GM19240 (cell line): Measurements from ENCODE around the gene ARSG.
"Not testable (repeated sequence)": the region's sequence is repeated elsewhere in the genome, so short reads cannot be mapped to it uniquely, and the experiment has no call there.

Experiments used
- DNase-seq: peaks from one replicate; pipeline ENCODE4 v3.0.0; 2011; ENCODE audit warnings: low spot score; ENCODE audit not compliant: insufficient read length

Gene ARSG

DNA sequence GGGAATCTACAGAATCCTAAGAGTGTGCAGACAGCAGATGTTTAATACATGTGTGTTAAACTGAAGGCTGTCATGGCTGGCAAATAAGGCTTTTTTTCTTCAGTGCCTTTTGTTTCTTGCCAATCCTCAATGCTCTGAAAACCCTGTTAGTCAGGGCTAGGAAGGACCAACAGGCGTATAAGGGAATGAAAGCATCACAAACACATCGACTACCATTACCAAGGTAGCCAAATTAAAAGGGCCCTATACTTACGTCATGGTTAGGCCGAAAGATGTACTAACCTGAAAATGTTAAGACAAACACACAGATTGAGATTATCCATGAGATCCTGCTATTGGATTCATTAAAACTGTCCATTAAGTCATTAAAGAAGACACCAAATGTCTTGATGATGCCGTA lies 13.5 kb upstream of the ARSG start:
- DNase-seq: no peak

DNA sequence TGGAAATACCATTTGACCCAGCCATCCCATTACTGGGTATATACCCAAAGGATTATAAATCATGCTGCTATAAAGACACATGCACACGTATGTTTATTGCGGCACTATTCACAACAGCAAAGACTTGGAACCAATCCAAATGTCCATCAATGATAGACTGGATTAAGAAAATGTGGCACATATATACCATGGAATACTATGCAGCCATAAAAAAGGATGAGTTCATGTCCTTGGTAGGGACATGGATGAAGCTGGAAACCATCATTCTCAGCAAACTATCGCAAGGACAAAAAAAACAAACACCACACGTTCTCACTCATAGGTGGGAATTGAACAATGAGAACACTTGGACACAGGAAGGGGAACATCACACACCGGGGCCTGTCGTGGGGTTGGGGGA lies 9.3 kb upstream of the ARSG start:
- not testable (repeated sequence) for DNase-seq

DNA sequence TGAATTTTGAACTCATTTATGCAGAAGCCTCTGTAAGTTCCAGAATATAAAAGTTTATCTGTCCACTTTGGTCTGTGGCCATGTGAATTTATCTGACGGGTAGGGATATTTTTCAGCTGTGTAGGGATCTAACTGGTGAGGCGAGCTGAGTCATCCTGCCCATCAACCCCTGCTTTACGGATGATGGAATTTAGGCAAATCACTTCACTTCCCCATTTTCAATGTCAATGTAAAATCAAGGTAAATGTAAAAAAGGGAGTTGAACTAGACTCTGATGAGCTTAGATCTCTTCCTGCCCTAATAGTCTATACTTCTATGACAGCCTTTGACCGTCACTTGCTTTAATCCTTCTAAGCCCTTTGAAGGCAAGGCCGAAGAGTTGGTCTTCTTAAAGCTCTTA lies 2.9 kb upstream of the ARSG start:
- DNase-seq: no peak

DNA sequence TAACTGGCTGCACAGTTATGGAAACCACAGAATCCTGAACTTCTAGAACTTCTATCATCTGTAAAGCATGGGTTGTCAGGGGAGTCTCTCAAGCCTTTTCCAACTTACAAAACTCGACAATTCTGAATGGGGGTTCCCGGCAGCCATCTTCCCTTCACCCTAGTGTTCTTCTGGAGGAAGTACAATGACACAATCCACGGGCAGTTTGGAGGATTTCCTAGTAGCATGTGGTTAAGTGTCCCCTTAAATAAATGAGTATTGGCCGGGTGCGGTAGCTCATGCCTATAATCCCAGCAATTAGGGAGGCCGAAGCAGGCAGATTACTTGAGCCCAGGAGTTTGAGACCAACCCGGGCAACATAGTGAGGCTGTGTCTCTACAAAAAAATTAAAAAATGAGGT lies 2.5 kb upstream of the ARSG start:
- DNase-seq: no peak

DNA sequence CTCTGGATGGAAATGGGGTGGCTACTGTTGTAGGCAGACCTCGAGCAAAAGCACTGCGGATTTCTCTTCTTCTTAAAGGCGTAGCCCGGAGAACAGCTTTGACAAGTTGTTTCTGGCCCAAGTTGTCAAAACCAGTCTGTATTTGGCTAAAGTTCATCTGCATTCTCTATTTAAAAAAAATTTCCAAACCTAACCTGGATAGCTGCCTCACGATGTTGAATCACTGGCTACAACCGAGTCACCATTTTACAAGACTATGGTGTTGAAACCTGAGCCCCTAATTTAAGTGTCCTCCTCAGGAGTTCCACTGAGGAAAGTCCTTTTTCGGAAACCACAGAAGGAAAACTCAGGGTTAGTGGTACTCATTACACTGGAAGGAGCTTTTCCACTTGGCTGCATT lies 1.8 kb upstream of the ARSG start:
- no peak for DNase-seq

DNA sequence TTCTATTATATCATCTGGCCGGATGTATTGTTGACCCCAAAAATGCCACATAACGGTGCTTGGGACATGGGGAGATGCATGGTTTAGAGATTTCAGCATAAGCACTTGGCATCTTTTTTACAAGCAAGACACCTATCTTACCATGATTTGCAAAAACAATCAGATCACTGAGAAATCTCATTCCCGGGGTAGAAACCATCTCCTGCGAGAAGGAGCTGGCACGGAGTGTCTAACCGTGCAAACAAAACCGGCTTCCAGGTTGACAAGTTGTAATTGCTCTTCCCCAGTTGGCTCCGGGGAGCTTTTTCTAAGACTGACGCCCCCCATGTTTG lies 1.4 kb upstream of the ARSG start:
- DNase-seq: no peak

DNA sequence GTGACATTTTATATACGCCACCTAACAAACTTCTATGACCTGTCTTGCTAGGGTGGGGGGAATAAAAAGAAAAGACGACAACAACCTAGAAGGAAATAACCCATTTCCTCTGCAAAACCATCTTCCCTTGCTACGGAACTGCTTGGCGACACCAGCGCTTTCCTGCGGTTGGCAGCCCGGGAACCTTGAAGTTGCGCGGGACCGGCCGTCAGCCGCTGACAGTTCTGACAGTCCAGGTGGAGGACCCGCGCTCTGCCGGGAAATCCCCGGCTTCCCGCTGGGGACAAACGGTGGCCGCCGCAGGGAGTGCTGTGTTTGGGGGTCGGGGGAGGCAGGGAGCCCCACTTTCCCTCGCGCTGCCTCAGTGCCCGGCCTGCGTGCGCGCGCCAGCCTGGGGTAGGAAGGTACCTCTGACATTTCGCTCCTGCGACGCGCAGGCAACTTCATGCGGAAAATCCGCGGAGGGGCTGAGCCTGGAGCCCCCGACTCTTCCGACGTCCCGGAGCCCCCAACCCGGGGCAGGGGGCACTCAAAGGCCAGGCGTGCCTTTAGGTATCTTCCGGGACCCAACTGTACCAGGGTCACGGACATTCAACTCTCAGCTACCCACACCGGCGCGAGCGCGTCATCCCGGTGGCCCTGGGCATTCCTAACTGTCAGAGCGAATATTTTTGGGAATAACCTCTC lies 884 bp upstream of the ARSG start:
- DNase-seq: no peak

DNA sequence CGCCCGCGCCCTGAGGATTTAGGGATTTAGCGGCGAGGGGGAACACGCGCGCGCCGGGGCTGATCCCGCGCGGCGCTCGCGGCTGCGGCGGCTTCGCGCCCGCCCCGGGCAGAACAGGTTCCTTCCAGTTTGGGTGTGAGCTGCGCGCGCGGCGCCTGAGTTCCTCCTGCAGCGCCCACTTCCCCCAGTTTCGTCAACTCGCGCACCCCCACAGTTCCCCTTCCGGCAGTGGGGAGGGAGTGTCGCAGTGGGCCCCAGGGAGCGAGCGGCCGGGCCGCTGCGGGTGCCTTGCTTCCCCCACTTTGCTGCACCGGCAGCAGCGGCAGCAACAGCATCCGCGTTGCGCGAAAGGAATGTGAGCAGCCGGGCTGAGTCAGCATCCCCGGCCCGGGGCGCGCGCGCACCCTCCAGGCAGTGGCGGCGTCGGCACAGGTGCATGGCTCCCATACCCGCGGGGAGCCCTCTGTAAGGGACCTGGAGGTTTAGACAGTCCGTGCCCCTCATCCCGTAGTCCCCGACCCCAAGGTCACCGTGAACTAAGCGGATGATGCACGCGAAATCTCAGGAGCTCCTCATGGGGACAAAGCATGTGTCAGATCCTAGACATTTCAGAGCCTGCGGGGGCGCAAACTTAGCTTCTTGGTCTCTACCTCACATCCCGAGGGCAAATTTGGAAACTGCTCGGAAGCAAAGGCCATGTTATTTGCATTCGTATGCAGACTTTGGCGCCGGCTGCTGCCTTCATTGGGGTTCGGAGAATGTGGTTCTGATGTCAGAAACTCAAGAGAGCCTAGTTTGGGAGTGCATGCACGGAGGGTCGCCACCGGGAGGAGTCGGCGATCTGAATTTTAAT lies 767 bp downstream of the ARSG start:
- peak; percentile 78 for DNase-seq

DNA sequence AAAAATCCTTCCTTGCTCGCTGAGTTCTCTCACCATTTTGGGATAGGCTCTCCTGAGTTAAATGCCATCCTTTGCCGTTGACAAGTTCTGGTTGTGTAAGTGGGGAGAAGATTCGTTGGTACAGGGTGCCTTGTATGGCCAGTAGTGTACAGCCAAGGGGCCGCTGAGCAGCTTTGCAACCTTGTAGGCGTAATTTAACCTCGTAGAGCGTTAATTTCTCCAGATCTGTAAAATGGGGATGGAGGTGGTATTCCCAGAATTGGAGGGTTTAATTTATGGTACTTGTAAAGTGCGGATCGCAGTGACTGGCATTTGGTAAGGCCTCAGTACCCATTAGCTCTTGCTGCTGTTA lies 1.4 kb downstream of the ARSG start:
- DNase-seq: no peak

DNA sequence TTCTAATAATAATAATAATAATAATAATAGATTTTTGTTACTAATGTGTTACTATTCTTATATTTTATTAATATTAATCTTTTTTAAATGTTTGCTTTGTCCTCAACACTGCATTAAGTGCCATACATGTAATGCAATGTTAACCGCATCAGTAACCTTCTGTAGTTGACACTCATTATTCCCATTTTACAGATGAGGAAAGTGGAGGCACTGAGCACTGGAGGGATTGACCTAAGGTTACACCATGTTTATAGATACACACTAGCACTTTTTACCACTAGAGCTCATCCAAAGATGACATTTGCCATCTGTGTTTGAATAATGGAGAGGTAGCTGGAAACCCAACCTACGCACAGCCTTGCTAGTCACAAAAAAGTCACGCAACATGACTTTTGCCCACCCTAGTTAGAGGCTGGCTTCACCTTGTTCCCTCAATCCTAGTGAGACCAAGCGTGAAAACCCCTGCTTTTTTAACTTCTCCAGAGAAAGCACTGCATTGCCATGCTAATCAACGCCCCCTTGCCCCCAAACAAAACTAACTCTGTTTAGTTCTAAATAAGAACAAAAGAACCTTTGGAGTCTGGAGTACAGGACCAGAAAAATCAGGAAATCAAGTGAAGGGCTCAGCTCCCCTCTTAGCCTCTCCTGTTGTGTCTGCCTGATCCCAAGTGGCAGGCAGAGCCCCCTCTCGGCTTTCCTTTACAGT lies 2.3 kb downstream of the ARSG start:
- DNase-seq: no peak

DNA sequence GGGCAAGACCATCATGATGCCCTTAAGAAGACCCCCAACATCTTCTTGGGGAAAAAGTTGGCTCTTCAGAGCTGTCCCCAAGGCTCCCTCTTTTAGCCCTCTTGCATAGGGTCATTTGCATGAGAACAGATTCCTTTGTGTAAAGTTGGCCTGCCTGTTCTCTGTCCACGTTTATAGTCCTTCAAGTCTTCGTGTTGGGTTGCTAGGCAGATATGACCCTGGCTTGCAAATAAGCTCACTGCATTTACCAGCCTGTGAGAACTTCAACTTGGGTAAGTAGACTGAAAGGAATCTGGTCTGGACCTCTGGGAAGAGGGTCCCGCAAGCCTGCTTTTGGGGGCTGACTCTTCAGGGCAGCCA lies 2.9 kb downstream of the ARSG start:
- no peak for DNase-seq

DNA sequence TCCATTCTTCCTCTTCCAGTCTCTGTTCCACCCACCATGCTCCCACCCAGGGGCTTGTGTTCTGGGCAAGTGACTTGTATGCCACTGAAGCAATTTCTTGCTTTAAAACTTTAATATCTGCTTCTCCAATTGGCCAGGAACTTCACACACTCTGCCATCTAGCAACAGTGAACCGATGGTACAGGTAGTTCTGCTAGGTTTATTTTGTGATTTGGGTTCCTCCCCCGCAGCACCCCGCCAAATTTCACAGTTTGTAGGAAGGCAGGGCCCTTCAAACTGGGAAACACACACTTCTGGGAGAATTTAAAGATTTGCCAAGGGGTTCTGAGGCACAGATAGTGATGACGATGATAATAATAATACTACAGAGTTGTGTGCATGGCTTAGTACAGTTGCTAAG lies 3.3 kb downstream of the ARSG start:
- DNase-seq: no peak

DNA sequence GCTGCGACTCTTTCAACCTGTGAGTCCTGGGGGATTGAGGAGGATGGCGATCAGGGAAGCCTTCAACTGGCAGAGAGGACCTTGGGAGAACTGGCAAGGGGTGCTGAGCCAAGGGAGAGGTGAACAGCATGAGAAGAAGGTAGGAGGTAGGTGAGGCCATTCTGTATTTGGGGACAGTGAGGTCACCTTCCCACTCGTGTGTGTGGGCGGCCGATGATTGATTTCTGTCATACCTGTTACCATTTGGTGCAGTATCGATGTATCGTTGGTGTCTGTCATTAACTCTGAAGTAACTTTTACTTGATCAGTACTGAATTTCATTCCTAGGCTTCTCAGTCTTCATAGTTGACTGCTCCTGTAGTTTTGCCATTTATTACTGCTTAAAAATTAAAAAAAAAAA lies 3.8 kb downstream of the ARSG start:
- no peak for DNase-seq

DNA sequence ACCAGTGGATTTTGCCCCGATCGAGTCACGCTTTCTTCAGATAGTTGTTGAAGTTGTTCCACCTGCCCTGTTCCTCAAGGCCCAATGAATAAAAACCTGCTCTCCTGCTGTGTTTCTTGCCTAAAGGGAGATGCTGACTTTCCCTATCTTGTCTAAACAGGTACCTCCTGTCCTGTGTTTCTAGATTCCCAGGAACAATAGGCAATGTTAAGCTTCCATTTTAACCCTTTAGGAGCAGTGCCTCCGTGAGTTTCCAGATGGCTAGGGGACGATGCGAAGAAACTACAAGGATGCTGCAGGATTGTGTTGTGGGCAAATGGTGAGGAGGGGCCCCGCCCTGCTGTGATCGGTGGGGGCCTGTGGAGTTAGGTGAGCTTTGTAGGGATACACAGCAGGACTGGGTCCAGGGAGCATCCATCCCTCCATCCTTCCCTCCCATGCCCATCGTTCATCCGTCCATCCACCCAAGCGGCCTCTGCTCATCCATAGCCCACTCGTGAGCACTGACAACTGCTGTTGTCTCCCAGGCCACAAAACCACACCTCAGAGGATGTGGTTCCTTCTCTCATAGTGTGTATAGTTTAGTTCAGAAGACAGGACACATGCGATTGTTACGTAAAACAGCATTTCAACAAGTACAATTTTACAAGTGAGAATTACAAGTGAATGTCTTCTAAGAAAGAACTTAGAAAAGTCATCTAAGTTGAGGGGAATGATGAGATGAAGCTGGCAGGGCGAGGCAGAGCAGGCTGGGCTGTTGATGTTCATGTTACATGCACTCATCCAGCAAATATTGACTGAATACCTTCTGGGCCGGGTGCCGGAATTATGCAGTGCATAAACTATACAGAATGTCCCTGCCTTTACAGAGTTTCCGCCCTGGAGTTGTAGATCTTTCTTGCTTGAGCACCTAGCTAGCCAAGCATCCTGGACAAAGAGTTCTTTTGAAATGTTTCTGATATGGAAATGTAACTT lies 5.2 kb downstream of the ARSG start:
- DNase-seq: no peak

DNA sequence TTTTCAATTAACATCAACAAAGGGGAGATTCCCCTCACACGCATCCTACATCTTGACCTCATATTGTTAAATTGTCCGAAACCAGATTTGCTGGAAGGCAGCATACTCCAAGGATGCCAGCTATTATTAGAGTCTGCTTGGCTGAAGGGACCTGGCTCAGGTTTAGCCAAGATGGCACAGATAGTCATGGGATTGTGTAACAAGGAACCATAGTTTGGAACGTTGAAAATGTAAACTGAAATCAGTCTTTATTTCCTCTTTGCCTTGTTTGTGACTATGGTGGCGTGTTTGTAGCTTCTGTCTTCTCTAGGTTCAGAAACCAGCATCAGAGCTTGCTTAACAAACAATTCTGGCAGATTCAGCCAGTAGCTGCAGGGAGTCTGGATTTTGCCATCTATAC lies 5.9 kb downstream of the ARSG start:
- no peak for DNase-seq

DNA sequence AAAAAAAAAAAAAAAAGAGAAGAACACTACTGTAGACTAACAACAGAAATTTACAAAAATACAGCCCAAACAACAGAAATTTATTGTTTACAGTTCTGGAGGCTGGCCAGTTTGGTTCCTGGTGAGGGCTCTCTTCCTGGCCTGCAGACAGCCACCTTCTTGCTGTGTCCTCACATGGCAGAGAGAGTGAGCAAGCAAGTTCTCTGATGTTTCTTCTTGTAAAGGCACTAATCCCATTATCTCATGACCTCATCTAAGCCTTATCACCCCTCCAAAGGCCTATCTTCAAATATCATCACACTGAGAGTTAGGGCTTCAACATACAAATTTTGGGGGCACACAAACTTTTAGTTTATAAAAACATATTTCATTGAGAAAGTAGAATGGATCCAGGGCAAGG lies 7.3 kb downstream of the ARSG start:
- no peak for DNase-seq

DNA sequence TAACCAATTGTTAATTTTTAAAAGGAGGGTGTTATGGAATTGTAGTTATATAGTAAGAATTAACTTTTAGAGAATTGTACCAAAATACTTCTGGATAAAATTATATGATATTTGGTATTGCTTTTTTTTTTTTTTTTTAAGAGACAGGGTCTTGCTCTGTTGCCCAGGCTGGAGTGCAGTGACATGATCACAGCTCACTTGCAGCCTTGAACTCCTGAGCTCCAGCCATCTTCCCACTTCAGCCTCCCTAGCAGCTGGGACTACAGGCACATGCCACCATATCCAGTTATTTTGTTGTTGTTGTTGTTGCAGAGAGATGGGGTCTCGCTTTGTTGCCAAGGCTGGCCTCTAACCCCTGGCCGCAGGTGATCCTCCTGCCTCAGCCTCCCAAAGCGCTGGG lies 8.5 kb downstream of the ARSG start:
- DNase-seq: no peak

DNA sequence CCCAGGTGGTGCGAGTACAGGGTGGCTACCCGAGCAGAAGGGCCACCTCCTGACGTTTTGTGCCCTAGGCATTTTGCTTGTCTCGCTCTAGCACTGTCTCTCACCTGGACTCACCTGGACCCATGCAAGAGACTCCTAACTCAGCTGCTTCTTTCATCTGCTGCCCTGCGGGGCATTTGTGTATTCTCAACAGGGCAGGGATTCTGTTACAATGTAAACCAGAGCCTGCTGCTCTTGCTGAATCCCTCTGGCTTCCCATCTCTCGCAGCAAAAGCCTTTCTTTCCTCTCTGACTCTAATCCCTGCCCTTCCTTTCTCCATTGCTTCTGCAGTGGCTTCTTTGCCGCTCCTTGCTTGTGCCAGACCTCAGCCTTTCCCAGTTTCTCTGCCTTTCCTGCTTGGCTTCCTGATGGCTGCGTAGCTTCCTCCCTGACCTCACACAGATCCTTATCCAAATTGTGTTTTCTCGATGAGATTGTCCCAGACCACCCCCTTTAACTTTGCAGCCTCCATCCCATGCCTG lies 10.2 kb downstream of the ARSG start:
- no peak for DNase-seq

DNA sequence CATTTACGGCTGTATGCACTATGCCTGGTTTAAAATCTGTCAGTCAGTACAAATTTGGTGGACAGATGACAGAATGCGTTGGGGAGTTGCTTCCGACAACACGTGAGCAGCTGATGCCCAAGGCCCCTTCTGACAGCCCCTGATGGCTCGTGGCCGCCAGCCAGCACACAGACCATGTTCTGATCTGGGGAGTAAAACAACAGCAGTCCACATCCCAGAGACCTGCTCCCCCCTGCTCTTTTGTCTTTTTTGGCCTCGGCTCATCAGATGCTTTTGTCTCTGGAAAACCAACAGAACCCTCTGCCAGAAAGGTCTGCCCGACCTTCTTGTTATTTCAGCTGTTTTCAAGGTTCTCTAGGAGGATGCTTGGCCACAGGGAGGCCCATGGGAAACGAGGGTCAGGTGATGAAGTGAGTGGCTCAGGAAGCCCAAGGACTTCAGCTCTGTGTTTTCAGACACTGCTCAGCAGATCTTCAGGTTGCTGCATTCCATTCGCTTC lies 10.8 kb downstream of the ARSG start:
- DNase-seq: no peak

DNA sequence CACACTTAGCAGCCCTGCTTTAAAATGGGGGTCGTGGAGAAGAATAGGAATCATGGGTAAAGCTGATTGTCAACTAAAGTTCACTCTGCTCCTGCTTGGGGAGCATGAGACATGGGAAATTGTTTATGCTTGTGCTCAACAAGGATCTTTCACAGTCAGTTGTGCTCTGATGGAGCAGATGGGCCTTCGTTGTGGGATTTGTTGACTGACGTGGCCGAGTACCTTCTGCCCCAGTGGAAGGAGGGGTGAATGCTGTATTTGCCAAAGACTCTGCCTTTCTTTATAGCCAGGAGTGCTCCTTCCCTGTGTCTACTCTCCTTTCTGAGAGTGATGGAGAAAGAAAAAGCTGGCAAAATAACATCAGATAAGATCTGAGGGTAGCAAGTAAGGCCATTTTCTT lies 11.4 kb downstream of the ARSG start:
- no peak for DNase-seq

DNA sequence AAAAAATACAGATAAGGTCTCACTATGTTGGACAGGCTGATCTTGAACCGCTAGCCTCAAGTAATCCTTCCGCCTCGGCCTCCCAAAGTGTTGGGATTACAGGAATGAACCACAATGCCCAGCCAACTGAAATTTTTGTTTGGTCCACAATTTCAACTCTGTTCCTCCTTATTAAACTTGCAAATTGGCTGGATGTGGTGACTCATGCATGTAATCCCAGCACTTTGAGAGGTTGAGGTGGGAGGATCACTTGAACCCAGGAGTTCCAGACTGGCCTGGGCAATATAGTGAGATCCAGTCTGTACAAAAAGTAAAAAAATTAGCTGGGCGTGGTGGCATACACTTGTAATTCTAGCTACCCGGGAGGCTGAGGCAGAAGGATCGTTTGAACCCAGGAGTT lies 13.4 kb downstream of the ARSG start:
- no peak for DNase-seq
